NCI-H2081 treated with DMSO at 0.1 percent for 48 hours (cell line): ENCODE measurements around the gene CHTF8.
"Not testable (repeated sequence)": the region's sequence is repeated elsewhere in the genome, so short reads cannot be mapped to it uniquely, and the experiment has no call there.

ENCODE experiments used
- DNase-seq: peaks from one replicate; lab custom pipeline; 2025; lab: John Stamatoyannopoulos, UW

The CHTF8 gene

DNA sequence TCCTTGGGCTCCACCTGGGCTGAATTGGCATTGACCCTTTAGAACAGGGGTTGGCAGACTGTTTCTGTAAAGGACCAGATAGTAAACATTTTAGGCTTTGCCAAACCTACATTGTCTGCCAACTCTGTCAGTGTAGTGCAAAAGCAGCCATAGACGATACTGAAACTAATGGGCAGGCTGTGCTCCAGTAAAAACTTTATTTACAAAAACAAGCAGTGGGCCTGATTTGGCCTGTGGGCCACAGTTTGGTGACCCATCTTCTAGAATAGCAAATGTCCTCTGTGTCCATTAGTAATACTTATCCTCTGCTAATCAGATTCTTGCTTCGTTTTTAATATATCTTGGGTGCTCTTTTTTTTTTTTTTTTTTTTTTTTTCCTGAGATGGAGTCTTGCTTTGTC, 6.2 kb upstream of the CHTF8 start:
- DNase-seq, result no peak

DNA sequence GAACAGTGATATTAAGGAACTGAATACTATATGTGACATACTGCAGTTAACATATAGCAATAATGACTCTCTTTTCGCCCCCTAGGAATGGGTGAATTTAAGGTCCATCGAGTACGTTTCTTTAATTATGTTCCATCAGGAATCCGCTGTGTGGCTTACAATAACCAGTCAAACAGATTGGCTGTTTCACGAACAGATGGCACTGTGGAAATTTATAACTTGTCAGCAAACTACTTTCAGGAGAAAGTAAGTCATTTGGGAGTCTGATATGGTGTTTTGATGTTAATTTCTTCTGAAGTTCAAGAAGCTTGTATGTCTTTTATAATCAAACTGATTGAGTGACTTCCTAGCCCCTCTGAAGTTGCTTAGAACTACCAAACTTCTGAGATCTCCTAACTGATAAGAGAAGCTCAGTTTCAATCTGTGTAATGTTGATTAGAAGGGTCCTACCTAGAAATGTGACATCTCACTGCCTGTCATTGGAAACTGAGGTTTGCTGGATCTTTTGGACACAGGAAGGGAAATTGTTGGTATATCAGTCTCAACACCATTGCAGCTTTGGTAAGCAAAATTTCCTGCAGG, 1.1 kb upstream of the CHTF8 start:
- no peak for DNase-seq

DNA sequence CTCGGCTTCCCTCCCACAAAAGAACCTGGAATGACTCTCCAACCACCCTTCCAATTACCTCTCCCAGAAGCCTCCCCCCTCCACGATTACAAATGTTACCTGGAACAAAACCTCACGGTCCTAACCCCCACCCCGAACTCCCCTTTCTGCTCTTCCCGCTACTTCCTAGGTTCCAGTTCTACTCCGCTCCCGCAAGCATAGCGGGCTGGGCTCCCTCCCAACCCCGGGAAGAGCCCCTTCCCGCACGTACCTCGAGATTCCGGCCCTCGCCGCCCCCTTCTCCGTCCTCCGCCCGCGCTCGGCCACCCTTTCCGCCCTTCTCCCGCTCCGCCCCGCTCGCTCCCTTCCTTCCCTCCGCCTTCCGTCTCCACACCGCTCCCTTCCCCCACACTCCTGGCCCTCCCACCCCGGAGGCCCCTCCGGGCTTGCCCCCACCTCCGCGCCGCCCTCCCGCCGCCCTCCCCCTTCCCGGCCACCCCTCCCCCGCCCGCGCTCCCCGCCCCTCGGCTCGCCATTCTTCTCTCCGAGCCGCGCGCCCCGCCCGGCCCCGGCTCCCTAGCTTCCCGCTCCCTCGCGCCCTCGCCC, 457 bp downstream of the CHTF8 start:
- DNase-seq, result no peak

DNA sequence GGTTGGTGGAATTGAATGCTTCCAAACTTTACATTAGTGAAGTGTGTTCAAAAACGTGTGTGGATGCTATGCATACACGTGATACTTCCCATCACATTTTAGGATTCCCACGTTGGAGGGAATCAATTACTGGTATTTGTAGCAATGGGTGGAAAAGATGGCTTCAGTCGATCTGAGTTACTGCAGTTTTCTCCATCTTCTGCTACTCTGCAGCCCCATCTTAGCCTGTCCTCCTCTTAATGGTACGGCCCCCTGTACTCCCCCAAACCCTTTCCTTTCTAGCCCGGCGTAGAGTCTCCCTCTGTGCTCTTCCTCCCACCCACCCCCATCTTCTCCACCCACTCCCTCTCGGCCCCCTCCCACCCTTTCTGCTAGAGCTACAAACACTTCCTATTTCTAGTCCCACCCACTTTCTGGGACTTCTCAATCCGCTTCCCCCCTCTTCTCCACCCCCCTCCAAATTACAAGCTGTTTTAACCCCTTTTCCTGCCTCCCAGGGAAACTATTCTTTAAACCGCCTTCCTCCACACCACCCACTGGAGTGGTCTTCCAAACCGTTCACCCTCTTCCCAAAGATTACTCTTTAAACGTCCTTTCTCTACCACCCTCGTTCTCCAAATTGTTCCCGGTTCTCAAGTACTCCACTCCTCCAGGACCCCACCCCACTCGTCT, 1.1 kb downstream of the CHTF8 start:
- no peak for DNase-seq

DNA sequence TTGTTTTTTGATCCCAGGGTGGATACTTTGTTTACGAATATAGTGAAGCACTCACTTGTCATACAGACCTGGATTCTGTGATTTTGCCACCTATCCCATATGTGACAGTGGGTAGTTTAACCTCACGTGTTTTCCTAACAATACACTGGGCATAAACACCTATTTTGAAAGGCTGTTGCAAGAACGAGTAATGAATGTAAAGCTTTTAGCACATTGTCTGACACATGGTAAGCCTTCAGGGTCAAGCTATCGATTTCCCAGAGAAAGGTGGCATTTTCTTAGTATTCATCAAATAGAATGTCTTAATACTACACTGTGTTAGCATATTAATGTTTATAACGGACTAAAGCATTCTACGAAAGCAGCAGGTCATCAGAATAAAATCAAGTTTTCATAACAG, 1.9 kb downstream of the CHTF8 start:
- no peak for DNase-seq

DNA sequence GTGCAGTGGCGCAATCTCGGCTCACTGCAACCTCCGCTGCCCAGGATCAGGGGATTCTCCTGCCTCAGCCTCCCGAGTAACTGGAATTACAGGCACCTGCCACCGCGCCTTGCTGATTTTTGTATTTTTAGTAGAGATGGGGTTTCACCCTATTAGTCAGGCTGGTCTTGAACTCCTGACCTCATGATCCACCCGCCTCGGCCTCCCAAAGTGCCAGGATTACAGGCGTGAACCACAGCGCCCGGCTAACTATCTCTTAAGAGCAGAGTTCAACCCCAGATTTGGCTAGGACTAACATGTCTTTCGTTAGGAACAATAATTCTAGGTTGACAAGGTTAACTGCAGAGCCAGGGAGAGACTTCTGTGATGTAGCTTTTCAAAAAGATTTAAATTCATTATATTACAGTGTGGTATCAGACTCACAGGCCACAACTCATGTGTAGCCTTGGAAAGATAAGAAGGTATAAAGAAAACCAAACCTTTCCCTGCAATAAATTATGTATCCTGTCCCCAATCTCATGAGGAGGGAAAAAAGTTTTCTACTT, 4.3 kb downstream of the CHTF8 start:
- DNase-seq, result no peak

DNA sequence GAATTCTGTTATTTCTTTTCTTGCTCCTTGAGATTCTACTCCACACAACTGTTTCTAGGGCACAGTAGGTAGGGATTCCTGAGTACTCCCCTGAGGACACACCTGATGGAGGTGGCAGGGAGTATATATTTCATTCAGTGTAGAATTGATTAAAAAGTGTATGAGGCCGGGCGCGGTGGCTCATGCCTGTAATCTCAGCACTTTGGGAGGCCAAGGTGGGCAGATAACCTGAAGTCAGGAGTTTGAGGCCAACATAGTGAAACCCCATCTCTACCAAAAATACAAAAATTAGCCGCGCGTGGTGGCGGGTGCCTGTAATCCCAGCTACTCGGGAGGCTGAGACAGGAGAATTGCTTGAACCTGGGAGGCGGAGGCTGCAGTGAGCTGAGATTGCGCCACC, 5.6 kb downstream of the CHTF8 start:
- not testable (repeated sequence) for DNase-seq

DNA sequence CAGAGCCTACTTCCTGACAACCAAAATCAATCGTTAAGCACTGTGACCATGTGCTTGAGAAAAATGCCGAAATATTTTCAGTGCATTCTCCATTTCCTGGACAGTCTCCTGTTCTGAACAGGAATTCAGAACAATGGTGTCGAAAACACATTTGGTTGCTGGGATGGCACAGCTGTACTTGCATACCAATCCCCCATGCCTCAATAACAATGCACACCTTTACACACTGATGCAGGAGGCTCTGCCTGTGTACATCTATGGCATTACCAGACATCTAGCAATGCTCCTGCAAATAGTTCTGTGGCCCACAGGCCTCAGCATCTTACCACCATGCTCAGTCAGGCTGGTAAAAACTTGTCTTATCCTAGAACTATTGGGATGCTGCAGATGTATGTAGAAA, 6.2 kb downstream of the CHTF8 start:
- DNase-seq, result no peak

DNA sequence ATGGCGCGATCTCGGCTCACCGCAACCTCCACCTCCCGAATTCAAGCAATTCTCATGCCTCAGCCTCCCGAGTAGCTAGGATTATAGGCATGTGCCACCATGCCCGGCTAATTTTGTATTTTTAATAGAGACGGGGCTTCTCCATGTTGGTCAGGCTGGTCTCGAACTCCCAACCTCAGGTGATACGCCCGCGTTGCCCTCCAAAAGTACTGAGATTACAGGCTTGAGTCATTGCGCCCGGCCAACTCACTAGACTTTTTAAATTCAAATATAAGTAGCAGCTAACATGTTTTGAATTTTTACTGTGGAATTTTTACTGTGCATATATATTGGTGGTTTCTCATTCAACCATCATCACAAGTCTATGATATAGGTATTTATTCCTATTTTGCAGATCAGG, 7.4 kb downstream of the CHTF8 start:
- not testable (repeated sequence) for DNase-seq

DNA sequence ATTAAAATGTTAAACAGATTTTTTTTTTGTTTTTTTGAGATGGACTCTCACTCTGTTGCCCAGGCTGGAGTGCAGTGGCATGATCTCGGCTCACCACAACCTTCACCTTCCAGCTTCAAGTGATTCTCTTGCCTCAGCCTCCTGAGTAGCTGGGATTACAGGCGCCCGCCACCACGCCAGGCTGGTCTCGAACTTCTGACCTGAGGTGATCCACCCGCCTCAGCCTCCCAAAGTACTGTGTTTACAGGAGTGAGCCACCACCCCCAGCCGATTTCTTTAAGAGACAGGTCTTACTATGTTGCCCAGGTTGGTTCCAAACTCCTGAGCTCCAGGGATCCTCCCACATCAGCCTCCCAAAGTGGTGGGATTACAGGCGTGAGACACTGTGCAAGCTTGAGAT, 8.0 kb downstream of the CHTF8 start:
- DNase-seq, result not testable (repeated sequence)

DNA sequence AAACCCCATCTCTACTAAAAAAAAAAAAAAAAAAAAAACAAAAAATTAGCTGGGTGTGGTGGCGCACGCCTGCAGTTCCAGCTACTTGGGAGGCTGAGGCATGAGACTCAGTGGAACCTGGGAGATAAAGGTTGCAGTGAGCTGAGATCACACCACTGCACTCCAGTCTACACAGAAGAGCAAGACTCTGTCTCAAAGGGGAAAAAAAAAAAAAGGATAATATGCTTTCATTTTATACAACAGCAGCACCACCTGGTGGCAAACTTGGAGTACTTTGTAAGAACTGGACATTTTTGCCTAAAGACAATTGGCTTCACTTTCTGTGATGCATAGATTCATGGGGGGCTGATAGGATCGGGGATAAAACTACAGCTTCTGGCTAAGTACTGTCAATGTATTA, 8.5 kb downstream of the CHTF8 start:
- no peak for DNase-seq

DNA sequence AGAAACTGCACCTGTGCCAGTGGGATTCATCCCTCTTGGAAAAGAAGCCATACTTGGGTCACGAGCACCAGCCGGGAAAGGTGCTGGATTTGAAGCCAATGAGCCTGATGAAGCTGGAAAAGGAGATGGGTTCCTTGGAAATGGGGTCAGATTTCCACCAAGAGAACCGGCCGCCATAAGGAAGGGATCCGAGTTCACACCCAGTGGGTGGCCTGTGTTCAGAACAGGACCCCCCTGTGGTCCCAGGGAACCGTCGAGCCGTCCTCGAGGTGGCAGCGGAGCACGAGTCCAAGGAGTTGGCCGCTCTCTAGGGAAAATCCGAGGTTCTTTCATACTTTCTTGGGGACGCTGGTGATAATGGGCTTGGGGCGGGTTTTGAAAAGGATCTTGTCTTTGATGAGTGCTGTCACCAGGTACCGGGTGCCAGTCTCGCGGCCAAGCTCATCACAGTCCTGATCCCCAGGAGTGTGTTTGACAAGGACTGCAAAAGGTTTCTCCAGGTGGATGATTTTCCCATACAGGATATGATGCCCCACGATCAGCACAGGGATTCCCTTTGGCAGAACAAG, 12.2 kb downstream of the CHTF8 start:
- no peak for DNase-seq

DNA sequence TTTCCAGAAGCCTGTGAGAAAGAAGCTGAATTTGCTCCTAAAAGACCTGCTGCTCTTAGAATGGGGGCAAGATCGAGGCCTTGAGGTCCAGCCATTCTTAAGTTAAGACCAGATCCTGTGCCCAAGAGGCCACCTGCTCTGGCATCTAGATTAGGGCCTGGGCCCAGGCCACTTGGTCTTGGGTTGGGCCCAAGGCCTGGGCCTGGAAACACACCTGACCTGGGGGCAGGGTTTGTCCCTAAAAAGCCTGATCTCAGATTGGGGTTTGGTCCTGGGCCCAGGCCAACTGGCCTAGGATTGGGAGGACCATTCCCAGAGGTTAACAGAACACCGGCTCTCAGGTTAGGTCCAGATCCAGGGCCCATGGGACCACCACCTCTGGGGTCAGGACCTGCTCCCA, 12.9 kb downstream of the CHTF8 start:
- no peak for DNase-seq

DNA sequence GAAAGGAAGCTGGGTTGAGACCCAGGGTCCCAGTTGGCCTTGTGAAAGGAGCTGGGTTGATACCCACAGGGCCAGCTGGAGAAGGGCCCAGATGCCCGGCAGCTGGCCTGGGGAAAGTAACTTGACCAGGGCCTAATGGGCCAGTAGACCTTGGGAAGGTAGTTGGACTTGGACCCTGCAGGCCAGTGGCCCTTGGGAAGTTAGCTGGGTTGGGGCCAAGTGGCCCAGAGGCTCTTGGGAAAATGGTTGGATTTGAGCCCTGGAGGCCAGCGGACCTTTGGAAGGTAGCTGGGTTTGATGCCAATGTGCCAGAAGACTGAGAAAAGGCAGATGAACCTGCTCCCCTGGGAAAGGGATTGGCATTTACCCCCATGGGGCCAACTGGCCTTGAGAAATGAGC, 13.4 kb downstream of the CHTF8 start:
- no peak for DNase-seq

DNA sequence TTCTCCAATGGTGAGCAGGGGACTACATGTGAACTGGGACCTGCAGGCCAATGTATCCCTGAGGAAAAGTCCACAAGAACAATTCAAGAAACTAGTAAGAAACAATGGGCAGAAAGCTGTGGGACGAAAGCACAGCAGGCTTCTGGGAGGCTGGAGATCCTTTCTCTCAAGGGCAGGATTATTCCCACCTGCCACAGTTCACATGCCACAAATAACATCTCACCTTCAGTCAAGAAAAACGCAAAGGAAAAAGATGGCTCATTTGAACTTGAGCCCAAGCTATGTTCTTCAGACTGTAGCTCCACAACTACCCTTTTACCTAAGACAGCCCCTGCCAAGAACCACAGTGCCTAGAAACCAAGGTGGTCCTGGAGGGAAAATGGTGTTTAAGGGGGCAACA, 13.9 kb downstream of the CHTF8 start:
- no peak for DNase-seq

DNA sequence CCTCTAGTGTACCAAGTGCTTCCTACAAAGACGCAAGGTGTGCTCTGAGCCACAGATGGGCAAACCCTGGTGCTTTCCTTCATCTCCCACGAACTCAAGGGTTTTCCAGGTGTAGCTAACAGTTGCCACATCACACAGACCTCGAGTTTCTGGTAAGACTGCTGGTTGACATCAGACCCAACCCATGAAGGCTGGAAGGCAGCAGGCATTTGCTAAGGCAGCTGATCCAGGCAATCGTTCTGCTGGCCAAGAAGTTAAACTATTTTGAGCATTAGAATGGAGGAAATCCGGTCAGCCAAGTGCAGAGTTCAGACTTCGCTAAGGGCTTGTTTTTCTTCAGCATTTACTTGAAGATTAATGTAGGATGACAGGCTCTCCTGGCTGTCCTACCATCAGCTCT, 15.5 kb downstream of the CHTF8 start:
- DNase-seq, result no peak

DNA sequence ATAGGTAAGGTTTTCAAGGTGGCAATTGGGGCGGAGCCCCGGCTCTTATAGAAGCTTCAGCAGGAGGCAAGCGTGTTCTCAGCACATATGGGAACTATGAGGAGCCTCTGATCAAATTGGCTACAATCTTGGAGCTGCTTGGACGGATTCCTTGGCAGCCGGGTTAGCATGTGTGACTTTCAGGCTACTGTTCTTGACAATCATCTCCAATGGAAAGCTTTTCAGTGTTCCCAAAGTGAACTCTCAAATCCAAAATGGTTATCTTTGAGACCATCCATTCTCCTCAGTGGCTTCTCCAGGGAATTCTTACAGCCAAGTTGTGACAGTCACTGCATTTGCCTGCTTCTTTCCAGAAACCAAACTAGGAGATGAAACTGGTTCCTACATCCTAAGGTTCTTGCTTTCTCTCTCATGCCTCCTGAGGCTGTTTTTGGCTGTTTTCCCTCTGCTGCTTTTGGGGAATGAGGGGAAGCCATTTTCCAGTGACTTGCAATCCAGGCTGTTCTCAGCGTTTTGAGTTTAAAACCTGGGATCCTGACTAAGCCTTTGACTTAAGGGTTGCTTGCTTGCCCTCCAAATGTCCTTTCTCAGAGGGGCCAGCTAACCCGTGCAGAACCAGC, 16.0 kb downstream of the CHTF8 start:
- DNase-seq, result no peak

DNA sequence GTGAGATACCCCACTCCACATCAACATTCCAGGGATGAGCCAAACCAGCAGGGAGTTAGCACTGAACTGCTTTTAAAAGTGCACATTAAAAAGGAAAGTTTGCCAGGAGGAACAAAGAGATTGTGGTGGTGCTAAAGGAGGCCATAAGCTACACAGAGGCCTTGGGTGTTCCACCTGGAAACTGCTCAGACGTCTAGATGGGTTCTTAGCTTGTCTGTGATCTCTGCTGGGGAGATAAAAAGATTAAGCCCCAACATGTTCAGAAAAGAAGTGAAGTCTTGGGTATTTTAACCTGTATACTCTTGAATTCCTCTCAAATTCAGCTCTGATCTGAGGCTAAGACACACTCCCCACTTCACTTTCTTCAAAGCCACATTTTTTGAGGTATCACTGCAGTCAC, 16.6 kb downstream of the CHTF8 start:
- no peak for DNase-seq

DNA sequence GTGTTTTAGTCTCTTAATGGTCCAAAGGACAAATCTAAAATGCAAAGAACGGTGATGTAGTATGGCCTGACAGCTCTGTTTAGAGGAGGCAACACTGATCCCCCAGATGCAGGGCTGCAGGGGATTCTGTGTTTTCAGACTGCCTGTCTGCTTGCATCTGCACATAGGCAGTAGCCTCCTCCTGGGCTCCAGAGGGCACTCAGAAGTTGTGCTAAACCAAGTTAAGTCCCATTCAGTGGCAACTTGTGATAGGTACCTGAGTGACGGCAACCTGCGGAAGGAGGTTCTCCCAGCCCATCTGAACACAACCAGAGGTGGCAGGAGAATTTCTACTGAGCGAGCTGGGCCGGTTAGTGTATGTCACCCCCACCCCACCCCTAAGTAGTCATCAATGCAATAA, 17.0 kb downstream of the CHTF8 start:
- DNase-seq, result no peak

DNA sequence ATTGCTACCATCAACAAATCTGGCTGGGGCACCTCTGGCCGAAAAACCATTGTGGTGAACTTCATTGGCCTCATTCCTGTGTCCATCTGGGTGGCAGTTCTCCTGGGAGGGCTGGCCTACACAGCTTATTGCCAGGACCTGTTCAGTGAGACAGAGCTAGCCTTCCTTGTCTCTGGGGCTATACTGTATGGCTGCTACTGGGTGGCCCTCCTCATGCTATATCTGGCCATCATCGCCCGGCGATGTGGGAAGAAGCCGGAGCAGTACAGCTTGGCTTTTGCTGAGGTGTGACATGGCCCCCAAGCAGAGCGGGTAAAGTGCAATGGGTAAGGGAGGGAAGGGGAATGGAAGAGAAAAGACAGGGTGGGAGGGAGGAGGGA, 17.4 kb downstream of the CHTF8 start:
- no peak for DNase-seq

DNA sequence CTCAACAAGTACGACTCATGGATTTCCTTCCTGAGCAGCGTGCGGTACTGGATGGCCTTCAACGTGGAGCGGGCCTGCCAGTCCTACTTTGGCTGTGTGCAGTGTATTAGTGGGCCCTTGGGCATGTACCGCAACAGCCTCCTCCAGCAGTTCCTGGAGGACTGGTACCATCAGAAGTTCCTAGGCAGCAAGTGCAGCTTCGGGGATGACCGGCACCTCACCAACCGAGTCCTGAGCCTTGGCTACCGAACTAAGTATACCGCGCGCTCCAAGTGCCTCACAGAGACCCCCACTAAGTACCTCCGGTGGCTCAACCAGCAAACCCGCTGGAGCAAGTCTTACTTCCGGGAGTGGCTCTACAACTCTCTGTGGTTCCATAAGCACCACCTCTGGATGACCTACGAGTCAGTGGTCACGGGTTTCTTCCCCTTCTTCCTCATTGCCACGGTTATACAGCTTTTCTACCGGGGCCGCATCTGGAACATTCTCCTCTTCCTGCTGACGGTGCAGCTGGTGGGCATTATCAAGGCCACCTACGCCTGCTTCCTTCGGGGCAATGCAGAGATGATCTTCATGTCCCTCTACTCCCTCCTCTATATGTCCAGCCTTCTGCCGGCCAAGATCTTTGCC, 17.9 kb downstream of the CHTF8 start:
- DNase-seq, result no peak

DNA sequence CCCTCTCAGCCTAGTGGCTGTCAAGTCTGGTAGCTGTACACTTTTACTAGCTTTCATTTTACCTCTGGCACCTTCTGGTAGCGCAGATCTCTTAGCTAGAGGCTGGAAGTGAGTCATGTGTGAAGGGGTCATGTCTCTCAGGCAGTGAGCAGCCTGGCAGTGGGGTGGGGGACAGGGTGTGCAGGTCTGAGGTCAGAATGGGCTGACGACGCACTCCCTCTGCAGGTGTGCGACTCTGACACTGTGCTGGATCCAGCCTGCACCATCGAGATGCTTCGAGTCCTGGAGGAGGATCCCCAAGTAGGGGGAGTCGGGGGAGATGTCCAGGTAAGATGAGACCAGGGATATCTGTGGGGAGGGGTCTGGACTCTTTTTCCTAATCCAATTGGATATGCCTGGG, 19.2 kb downstream of the CHTF8 start:
- DNase-seq, result no peak
